RKO (cell line): ENCODE data around the gene ENDOG.
"Not testable (repeated sequence)": the region's sequence is repeated elsewhere in the genome, so short reads cannot be mapped to it uniquely, and the experiment has no call there.

Experiments used
- DNase-seq: peaks from one replicate; pipeline ENCODE4 v3.0.0-alpha.2; 2016; ENCODE audit warnings: low spot score

ENDOG gene

DNA sequence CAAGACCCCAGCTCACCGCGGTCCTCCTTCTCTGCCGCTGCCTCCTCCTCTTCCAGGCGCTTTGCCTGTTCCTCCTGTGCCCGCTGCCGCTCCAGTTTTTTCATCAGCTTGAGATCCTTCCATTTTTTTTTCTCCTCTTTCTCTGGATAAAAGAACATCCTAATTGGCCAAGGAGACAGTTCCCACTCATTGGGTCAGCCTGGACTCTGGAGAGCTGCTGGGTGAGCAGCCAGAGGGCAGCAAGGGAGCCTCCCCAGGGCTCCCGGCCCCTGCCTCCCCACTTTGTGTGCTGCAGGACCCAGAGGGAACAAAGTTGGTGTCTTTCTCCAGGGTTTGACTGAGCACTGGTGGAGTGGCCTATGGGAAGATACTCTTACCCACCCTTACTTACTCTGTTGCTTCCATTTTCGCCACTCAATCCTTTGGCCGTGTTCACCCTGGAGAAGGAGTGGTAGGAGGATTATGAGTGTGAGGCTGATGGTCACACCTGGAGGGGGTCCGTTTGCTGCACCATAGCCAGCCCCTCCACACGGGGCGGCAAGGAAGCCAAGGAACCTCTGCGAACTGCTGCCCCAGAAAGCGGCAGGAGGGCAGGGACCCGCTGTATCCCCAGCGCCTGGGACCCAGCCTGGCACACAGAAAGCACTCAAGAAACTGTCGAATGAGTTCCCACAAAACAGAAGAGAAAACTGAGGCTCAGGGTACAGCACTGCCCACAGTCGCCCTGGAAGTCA lies 10.6 kb downstream of the ENDOG start:
- DNase-seq = peak; percentile 58

DNA sequence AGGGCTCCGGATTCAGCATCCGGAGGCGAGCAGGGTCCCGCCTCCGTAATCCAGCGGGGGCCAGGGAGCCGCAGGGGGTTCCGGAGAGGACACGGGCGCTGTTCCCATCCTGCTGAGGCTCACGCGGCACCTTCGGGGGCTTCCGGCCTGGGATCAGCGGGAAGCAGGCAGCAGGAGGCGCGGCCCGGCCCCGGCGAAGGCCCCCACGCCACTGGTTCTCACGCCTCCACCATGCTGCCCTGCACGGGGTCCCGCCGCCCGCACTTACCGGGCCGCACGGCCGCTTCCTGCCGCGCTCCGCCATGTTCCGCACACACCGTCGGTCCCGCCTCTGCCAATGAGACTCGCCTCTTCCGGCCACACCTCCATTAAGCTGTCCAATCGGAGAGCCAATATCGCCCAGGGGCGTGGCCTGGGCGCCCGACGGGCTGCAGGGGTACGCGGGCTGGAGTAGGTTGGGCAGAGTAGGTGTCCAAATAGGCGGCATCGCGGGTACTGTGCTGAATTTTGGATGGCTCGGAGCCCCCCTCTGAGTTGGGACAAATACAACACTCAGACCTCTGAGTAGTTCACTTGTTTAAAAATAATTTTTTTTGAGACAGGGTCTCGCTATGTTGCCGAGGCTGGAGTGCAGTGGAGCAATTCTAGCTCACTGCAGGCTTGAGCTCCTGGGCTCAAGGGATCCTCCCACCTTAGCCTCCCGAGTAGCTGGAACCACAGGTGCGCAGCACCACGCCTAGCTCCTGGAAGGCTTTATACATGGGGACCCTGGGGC lies 11.4 kb downstream of the ENDOG start, which contains the start of gene SPOUT1:
Gene SPOUT1, minus strand, starts transcription at position 318 of the 775 bp plus-strand sequence. Its CDS starts 14 bp downstream, at position 304.
- DNase-seq = peak; percentile 99

DNA sequence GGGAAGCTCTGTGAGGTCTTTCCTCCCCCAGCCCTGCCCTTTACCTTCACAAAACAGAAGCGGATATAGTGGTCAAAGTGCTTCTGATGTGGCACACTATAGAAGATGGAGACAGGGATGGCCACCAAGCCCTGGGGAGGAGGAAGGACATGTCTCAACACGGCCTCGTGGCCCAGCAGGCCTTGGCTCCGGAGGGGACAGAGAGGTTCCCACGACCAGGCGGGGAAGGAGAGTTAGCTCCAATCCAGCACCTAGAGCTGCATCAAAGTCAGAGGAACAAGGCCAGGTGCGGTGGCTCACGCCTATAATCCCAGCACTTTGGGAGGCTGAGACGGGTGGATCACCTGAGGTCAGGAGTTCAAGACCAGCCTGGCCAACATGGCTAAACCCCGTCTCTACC lies 15.4 kb downstream of the ENDOG start:
- no peak for DNase-seq

DNA sequence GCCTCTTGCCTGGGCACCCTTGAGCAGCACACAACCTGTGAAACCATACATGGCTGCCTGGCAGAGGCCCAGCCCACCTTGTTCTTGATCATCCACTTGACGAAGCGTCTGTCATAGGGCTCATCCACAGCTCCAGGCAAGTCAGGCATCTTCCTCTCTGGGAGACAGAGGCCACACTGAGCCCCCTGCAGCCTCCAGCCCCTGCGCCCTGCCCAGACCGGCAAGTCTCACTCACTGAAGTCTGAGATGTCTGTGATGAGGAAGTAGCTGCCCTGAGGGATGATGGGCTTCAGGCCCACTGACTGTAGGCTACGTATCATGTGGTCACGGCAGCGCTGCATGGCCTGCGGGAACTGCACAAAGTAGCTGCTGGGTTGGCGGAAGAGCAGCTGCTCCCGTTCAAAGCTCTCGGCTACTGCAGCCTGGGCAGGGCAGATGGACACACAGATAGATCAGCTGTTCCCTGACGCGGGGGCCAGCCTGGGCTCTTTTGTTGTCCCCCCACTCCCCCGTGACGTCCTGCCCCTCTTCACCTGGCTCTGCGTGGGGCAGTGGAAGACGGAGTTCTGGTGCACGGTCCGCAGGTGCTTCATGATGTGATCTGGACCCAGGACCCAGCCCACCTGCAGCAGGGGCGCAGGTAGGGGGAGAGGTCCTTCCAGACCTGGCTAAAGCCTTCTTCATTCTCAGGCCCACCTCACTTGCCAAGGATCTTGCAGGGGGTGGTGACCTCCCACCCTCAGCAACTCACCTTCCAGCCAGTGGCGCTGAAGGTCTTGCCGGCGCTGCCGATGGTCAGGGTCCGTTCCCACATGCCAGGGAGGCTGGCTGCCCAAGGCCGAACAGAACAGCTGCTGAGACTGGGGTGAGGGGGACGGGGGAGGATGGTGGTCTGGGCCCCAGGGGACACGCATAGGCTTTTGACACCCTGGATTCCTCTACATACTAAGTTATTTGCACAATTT lies 17.2 kb downstream of the ENDOG start:
- DNase-seq = no peak

DNA sequence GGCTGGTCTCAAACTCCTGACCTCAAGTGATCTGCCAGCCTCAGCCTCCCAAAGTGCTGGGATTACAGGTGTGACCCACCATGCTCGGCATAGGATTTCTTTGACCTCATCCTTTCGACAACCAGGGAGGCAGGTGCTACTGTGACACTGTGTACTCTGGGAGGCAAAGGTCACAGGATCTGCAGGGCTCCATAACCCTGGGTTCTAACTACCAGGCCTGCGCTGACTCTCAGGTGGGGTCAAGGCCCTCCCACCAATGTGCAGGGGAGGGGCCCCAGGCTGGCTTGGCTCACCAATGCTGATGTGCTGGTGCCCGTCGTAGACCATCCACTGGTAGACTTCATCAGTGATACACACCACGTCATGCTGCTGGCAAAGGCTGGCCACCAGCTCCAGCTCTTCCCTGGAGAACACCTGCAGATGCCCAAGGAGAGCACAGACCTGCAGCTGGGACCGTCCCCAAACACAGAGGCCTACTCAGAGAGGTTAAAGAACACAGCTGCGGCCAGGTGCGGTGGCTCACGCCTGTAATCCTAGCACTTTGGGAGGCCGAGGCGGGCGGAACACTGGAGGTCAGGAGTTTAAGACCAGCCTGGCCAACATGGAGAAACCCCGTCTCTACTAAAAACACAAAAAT lies 18.3 kb downstream of the ENDOG start:
- DNase-seq = no peak

DNA sequence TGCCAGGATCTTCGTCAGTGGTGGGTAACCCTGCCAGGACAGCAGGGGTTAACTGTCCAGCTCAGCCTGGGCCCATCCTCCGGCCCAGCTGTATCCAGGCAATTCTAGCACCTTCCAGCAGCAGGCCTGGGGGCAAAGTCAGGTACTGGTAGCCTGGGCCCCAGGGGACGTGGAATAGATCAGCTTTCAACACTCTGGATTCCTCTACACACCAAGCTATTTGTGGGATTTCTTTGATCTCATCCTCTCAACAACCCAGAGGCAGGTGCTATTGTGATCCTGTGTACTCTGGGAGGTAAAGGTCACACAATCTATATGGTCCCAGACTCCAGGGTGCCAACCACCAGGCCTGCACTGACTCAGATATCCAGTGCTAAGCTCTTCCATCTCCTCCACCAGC lies 20.0 kb downstream of the ENDOG start:
- no peak for DNase-seq

DNA sequence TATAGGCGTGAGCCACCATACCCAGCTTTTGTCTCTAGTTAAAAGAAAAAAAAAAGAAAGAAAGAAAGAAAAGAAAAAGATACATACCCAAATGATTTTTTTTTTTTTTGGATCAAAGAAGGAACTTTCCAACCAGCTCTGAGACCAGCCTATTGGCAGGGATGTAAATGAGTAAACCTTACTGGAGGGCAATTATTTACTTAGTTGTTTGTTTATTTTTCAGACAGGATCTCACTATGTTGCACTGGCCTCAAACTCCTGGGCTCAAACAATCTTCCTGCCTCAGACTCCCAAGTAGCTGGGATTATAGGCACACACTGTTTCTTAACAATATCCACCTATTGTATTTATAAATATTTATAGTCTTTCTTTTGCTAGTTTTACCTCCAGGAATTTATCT lies 22.2 kb downstream of the ENDOG start:
- DNase-seq = no peak

DNA sequence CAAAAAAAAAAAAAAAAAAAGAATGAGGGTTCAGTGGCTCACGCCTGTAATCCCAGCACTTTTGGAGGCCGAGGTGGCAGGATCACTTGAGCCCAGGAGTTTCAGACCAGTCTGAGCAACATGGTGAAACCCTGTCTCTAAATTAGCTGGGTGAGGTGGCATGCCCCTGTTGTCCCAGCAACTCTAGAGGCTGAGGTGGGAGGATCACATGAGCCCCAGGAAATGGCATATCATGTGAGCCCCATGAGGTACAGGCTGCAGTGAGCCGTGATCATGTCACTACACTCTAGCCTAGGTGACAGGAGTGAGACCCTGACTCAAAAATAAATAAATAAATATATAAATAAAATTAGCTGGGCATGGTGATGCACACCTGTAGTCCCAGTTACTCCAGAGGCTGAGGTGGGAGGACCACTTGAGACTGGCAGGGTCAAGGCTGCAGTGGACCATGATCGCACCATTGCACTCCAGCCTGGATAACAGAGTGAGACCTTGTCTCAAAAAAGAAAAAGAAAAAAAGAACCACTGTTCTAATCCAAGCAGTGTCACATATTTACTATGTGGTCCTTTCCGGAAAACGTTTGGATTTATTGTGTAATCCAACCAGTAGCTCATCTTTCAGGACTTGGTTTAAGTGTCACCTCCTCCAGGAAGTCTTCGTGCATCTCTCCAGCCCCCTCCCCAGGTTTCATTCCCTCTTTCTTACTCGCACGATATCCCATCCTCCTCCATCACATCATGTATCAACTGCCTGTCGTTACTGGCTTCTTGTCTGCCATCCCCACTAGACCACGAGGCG lies 23.6 kb downstream of the ENDOG start:
- DNase-seq = no peak

DNA sequence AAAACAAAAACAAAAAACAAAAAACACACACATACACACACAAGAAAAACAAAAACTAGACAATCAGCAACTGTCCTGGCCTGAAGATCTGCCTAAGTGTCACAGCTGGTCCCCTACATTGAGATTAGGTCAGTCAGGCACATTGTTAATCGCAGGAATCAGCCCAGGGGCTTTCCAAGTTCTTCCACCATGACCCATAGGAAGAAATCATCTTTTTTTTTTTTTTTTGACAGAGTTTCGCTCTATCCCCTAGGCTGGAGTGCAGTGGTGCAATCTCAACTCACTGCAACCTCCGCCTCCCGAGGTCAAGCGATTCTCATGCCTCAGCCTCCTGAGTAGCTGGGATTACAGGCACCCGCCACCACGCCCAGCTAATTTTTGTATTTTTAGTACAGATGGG lies 24.9 kb downstream of the ENDOG start:
- not testable (repeated sequence) for DNase-seq

DNA sequence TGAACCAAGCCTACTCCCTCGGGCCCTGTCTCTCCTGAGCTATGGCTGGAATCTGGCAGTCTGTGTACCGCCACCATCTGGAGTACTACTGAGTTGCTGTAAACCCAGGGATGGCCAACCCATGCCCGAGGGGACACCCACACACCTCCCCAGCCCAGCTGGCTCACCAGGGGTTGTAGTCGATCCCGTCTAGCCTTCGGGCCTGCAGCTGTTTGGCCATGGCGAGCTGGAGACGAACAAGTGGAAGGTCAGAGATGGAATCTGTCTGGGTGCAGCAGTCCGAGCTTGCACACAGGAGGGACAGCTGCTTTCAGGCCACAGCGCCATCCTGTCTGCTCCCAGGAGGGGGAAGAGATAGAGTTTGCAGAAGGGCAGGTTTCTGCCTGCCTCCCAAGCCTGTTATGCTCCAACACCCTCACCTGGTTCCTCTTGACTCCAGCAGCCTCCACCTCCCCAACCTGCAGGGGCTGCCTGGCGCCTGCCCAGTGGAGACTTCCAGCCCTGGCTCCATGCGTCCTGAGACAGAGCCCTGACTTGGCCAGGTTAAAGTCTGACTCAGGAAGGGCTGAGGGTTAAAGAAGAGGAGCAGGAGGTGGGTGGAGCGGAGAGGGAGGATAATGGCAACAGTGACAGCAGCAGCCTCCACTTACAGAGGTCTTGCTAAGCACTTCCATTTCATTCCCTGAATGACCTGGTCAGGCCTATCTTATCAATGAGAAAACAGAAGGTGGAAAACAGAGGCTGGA lies 27.1 kb downstream of the ENDOG start:
- no peak for DNase-seq

DNA sequence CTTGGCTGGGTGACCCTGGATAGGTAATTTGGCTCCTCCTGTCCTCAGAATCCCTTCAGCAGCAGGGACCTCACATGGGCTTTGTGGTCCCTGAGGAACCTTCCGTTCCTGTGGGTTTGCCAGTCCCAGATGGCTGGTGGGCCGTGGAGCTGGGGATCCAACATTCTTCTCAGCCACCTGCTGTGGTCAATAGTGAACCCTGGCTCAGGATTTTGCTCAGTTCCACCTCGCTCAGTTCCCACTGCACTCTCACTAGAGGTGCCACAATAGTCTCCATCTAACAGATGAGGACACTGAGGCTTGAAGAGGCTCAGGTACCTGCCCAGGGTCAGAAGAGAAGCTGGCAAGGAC lies 28.4 kb downstream of the ENDOG start:
- no peak for DNase-seq

DNA sequence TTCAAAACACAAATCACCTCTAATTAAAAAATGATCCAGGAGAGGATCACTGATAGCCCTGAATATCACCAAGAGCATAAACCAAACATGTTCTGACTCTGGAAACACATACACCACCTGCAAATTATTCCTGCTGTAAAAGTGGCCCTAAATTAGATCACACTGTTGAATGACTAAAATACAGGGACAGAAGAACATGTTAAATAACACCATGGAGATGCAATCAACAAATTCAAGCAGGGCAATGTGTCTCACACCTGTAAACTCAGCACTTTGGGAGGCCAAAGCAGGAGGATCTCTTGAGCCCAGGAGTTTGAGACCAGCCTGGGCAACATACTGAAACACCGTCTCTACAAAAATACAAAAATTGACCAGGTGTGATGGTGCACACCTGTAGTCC lies 29.5 kb downstream of the ENDOG start:
- no peak for DNase-seq

DNA sequence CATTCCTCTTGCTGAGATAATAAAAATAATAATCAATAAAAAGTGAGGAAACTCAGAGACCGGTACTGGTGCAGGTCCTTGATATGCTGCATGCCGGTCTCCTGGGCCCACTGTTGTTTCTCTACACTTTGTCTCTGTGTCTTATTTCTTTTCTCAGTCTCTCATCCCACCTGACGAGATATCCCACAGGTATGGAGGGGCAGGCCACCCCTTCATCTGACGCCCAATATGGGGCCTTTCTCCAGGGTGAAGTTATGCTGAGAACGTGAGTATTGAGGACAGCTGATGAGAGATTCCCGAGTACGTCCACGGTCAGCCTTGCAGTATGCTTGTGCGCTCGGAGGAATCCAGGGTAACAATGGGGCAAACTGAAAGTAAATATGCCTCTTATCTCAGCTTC lies 32.7 kb downstream of the ENDOG start:
- not testable (repeated sequence) for DNase-seq

DNA sequence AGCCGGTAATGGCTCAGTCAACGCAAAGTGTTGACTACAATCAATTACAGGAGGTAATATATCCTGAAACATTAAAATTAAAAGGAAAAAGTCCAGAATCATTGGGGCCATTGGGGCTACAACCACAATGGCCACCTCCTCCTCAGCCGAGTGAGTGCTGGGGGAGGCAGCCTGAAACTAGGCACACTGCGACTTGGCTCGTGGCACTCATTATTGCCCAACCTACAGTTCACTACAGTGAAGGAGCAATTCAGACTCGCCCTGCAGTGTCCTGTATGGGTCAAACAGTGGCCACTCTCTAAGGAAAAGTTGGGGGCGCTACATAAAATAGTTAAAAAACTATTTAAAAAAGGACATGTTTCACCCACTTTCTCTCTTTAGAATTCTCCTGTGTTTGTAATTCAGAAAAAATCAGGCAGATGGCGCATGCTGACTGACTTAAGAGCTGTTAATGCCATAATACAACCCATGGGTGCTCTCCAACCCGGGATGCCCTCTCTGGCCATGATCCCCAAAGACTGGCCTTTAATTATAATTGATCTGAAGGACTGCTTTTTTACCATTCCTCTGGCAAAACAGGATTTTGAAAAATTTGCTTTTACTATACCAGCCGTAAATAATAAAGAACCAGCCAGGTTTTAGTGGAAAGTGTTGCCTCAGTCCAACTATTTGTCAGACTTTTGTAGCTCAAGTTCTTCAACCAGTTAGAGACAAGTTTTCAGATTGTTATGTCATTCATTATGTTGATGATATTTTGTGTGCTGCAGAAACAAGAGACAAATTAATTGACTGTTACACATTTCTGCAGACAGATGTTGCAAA lies 33.7 kb downstream of the ENDOG start:
- peak; percentile 88 for DNase-seq

DNA sequence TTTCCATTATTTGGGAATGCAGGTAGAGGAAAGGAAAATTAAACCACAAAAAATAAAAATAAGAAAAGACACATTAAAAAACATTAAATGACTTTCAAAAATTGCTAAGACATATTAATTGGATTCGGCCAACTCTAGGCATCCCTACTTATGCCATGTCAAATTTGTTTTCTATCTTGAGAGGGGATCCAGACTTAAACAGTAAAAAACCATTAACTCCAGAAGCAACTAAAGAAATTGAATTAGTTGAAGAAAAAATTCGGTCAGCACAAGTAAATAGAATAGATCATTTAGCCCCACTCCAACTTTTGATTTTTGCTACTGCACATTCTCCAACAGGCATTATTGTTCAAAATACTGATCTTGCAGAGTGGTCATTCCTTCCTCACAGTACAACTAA lies 34.3 kb downstream of the ENDOG start:
- not testable (repeated sequence) for DNase-seq

DNA sequence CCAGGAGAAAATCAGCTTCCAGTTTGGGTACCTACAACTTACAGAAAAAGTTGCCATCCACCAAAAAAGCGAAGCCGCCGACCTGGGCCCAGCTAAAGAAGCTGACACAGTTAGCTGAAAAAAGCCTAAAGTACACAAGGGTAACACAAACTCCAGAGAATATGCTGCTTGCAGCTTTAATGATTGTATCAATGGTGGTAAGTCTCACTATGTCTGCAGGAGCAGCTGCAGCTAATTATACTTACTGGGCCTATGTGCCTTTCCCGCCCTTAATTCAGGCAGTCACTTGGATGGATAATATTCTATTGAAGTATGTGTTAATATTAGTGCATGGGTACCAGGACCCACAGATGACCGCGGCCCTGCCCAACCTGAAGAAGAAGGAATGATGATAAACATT lies 36.2 kb downstream of the ENDOG start:
- DNase-seq = not testable (repeated sequence)

DNA sequence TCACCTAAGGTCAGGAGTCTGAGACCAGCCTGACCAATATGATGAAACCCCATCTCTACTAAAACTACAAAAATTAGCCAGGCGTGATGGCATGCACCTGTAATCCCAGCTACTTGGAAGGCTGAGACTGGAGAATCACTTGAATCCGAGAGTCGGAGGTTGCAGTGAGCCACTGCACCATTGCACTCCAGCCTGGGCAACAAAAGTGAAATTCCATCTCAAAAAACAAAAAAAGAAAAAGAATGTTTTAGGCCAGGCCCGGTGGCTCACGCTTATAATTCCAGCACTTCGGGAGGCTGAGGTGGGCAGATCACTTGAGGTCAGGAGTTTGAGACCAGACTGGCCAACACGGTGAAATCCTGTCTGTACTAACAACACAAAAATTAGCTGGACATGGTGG lies 40.2 kb downstream of the ENDOG start:
- DNase-seq = not testable (repeated sequence)

DNA sequence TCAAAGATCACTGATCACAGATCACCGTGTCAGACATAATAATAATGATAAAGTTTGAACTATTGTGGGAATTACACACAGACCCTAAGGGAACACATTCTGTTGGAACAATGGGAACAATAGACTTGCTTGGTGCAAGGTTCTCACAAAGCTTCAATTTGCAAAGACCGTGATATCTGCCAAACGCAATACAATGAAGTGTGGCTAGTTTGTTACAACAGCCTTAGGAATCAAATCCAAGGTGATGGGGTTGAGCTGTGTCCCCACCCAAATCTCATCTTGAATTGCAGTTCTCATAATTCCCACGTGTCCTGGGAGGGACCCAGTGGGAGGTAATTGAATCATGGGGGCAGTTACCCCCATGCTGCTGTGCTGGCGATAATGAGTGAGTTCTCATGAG lies 42.6 kb downstream of the ENDOG start:
- DNase-seq = no peak

DNA sequence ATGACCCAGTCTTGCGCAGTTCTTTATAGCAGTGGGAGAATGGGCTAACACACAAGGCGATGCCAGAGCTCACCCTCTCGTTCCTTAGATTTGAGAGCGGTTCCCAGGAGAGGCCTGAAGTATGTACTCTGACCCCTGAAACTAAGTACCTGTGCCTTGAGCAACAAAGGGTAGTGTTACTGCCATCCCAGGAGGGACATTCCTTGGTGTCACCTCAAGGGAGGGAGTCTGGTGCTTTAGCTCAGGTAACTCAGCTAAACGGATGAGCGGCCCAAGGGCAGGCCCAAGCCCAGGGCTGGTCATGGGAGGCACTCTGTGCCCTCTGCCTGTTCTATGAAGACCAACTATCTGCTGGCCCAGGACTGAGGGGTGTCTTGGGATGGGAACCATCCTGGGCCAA lies 43.2 kb downstream of the ENDOG start:
- DNase-seq = no peak
